Measurements from ENCODE around the gene ASPM.

Gene ASPM

DNA sequence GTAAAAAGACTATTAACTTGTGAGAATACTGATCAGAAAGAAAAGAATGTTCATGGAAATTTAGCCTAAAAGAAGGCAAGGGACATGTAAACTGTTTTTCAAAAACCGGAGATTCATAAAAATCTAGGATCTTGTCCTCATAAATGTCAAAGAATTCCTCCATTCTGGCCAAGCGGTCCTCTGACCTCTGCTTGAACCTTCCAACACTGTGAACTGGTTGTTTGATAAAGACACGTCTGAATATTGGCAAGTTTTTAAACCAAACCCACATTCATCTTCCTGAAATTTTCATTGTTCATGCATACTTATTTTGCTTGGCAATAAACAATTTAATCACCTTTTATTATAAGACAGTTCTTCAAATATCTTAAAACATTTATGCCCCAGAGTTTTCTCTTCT, 19.8 kb downstream of the ASPM start:
- Histone ChIP-seq H3K9me3 (ENCODE audit: control insufficient read depth, low read length) (no peaks in the 10 kb centered on the region), H3K27me3 (ENCODE audit: control insufficient read depth, insufficient read depth, low read length) (no peaks in the 10 kb centered on the region), H2AFZ (no peak overlapping the region), H3K36me3 (ENCODE audit: control insufficient read depth, insufficient read depth, low read length) (no peaks in the 10 kb centered on the region), H3K9ac (no peak overlapping the region), H3K79me2 (no peaks in the 10 kb centered on the region), H3K4me2 (ENCODE audit: low read length) (no peak overlapping the region), H3K4me3 (ENCODE audit: low read depth, low read length) (no peak overlapping the region), H3K27ac (no peak overlapping the region), H3K4me1 (no peaks in the 10 kb centered on the region)
- TF ChIP-seq, protein P1, sequence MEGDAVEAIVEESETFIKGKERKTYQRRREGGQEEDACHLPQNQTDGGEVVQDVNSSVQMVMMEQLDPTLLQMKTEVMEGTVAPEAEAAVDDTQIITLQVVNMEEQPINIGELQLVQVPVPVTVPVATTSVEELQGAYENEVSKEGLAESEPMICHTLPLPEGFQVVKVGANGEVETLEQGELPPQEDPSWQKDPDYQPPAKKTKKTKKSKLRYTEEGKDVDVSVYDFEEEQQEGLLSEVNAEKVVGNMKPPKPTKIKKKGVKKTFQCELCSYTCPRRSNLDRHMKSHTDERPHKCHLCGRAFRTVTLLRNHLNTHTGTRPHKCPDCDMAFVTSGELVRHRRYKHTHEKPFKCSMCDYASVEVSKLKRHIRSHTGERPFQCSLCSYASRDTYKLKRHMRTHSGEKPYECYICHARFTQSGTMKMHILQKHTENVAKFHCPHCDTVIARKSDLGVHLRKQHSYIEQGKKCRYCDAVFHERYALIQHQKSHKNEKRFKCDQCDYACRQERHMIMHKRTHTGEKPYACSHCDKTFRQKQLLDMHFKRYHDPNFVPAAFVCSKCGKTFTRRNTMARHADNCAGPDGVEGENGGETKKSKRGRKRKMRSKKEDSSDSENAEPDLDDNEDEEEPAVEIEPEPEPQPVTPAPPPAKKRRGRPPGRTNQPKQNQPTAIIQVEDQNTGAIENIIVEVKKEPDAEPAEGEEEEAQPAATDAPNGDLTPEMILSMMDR (IDR thresholded peaks at IDR 0.05), result no peak

DNA sequence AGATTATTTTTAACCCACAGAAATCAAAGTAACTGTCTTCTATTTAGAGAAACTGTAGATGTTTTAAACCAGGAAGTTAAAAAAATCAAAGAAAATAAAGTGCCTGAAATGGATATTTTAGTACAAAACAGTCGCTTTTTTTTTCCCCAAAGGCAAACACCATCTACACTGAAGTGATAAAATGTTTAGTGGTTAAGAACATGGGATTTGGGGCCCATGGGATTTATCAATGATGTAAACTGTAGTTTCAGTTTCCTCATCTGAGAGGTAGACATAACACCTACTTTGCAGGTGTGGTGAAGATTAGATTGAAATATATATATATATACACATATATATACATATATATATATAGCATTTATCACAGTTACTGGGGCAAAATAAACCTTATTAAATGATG, 22.1 kb downstream of the ASPM start:
- H3K36me3 ChIP-seq (ENCODE audit: control insufficient read depth, insufficient read depth, low read length), result no peaks in the 10 kb centered on the region
- TF ChIP-seq, protein P1 (IDR thresholded peaks at IDR 0.05), result no peak
- no peaks in the 10 kb centered on the region for H3K4me1 ChIP-seq
- no peak overlapping the region for H2AFZ ChIP-seq
- no peak overlapping the region for H3K4me2 ChIP-seq (ENCODE audit: low read length)
- no peaks in the 10 kb centered on the region for H3K27me3 ChIP-seq (ENCODE audit: control insufficient read depth, insufficient read depth, low read length)
- no peak overlapping the region for H3K27ac ChIP-seq
- no peak overlapping the region for H3K4me3 ChIP-seq (ENCODE audit: low read depth, low read length)
- H3K9me3 ChIP-seq (ENCODE audit: control insufficient read depth, low read length), result no peaks in the 10 kb centered on the region
- H3K9ac ChIP-seq, result no peak overlapping the region
- no peaks in the 10 kb centered on the region for H3K79me2 ChIP-seq

DNA sequence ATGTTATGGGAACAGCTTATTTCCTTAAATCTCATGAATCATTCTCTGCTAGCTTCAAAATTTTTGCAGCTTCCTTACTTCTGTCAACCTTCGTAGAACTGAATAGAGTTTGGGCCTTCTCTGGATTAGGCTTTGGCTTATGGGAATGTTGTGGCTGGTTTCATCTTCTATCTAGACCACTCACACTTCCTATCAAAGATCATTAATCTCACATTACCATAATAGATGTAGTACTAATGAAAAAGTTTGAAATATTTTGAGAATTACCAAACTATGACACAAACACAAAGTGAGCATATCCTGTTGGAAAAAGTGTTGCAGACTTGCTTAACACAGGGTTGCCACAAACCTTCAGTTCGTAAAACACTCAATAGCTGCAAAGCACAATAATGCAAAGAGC, 30.3 kb downstream of the ASPM start:
- Histone ChIP-seq H3K9me3 (ENCODE audit: control insufficient read depth, low read length) (no peaks in the 10 kb centered on the region), H3K4me2 (ENCODE audit: low read length) (no peak overlapping the region), H3K4me3 (ENCODE audit: low read depth, low read length) (no peak overlapping the region), H3K27ac (no peak overlapping the region), H3K36me3 (ENCODE audit: control insufficient read depth, insufficient read depth, low read length) (no peaks in the 10 kb centered on the region), H3K4me1 (no peaks in the 10 kb centered on the region), H3K9ac (no peak overlapping the region), H2AFZ (no peak overlapping the region), H3K79me2 (no peaks in the 10 kb centered on the region), H3K27me3 (ENCODE audit: control insufficient read depth, insufficient read depth, low read length) (no peaks in the 10 kb centered on the region)
- TF ChIP-seq, protein P1 (IDR thresholded peaks at IDR 0.05), result no peak

DNA sequence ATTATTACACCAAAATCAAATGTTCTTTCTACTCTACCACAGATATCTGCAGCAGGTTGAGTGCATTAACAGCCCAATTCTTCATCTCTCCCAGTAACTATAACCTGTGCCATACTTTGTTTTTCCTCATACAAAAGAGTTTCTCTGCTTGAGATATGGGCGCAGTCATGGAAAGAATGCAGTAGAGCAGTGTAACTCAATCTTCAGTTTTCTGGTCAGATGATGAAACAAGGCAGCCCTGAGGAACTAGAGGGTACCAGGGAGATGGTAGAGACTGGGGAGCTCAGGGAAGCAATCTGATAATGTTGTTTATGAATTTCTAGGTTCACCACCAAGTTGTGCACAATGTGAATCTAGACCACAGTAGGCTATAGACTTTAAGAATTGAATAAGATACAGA, 39.6 kb downstream of the ASPM start:
- Histone ChIP-seq H3K27me3 (ENCODE audit: control insufficient read depth, insufficient read depth, low read length) (no peaks in the 10 kb centered on the region), H3K36me3 (ENCODE audit: control insufficient read depth, insufficient read depth, low read length) (no peaks in the 10 kb centered on the region), H2AFZ (no peak overlapping the region), H3K9me3 (ENCODE audit: control insufficient read depth, low read length) (no peaks in the 10 kb centered on the region), H3K27ac (no peak overlapping the region), H3K4me1 (no peaks in the 10 kb centered on the region), H3K4me2 (ENCODE audit: low read length) (no peak overlapping the region), H3K4me3 (ENCODE audit: low read depth, low read length) (no peak overlapping the region), H3K79me2 (no peaks in the 10 kb centered on the region), H3K9ac (no peak overlapping the region)
- TF ChIP-seq, protein P1 (IDR thresholded peaks at IDR 0.05), result no peak

DNA sequence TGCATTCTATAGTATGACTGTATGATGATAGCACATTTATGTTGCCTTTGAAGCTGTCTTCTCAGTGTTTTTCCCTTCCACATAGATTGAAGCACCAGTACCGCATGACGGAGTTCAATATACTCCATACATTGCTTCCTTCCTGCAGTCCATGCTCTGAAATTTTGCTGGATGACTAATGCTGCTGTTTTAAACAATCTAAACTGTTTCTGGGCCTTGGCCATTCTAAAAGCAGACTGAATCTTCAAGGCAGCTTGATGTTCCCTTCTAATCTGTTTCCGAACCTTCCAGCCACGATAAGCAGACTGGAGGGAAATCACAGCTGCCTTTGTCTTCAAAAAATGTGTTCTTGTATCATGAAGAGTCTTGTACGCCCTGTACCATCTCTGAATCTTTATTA, 43.2 kb downstream of the ASPM start:
- H3K9ac ChIP-seq, result no peak overlapping the region
- no peaks in the 10 kb centered on the region for H3K4me1 ChIP-seq
- no peaks in the 10 kb centered on the region for H3K36me3 ChIP-seq (ENCODE audit: control insufficient read depth, insufficient read depth, low read length)
- no peaks in the 10 kb centered on the region for H3K27me3 ChIP-seq (ENCODE audit: control insufficient read depth, insufficient read depth, low read length)
- no peaks in the 10 kb centered on the region for H3K9me3 ChIP-seq (ENCODE audit: control insufficient read depth, low read length)
- TF ChIP-seq, protein P1 (IDR thresholded peaks at IDR 0.05), result no peak
- H3K4me3 ChIP-seq (ENCODE audit: low read depth, low read length), result no peak overlapping the region
- H3K27ac ChIP-seq, result no peak overlapping the region
- H3K79me2 ChIP-seq, result no peaks in the 10 kb centered on the region
- no peak overlapping the region for H3K4me2 ChIP-seq (ENCODE audit: low read length)
- H2AFZ ChIP-seq, result no peak overlapping the region

All from parathyroid adenoma (tissue), 2 donors.